ENCODE data around the gene ALK. TPM values are rescaled to one million over a fixed set of nuclear protein-coding genes. Genes with fewer than 3 reads are reported as not detected.

Gene ALK
- total RNA-seq, 1 experiment from 2014 or later, result not detected

DNA sequence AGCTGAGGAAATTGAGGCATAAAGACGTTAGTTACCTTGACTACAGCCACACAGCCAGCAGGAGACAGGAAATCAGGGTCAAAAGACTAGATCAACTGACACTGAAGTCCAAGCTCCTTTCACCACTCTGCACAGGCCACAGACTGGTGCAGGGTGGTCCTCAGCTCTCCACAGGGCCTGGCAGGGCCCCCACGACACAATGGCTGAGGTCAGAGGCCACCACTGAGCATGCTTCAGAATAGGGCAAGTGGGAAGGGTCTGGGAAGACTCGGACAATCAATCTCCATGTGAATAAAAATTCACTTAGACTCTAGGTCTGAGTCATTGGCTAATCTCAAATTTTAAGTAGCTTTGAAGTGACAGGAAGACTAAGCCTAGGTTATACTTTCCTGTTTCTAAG, 201.7 kb downstream of the ALK start:
- H3K79me1 ChIP-seq (ENCODE audit: insufficient read depth, low read depth, low read length, poor library complexity, severe bottlenecking), result no peaks in the 10 kb centered on the region
- no peak for DNase-seq
- H3K23me2 ChIP-seq (ENCODE audit: insufficient read length, low read depth, low read length, poor library complexity, severe bottlenecking), result no peaks in the 10 kb centered on the region
- no peaks in the 10 kb centered on the region for H3K36me3 Mint-ChIP-seq (ENCODE audit: insufficient read depth in 1 of 3, low read depth in 3 of 3)
- no peak overlapping the region for H2BK5ac ChIP-seq (ENCODE audit: insufficient read length, low read length)
- H3K27me3 Mint-ChIP-seq (ENCODE audit: low read depth), result peaks cover 1% of the 10 kb centered on the region
- H3K4me1 Mint-ChIP-seq, result peaks cover 31% of the 10 kb centered on the region in 2 experiments
- H3K4ac ChIP-seq (ENCODE audit: low read depth, low read length), result no peak overlapping the region
- H3K23ac ChIP-seq (ENCODE audit: insufficient read length, low read depth, low read length), result no peak overlapping the region
- no peak overlapping the region for H3K4me3 Mint-ChIP-seq
- H2BK120ac ChIP-seq (ENCODE audit: low read depth, low read length, poor library complexity, severe bottlenecking), result no peak overlapping the region
- peaks cover 17% of the 10 kb centered on the region; the same call in 1 of the 2 replicates for H3K4me1 ChIP-seq (ENCODE audit: insufficient read depth, low read length)
- H3K18ac ChIP-seq (ENCODE audit: insufficient read length, low read depth, low read length), result no peak overlapping the region
- no peak overlapping the region for H3K9ac ChIP-seq (ENCODE audit: extremely low read depth, insufficient read length, low read length)
- no peak overlapping the region for H3K4me2 ChIP-seq (ENCODE audit: insufficient read depth, insufficient read length, low read length)
- H3K27ac Mint-ChIP-seq, result peak overlapping the region in 1 of 3 experiments; percentile 69; a peak in 2 of 7 replicates
- no peak overlapping the region for H3T11ph ChIP-seq (ENCODE audit: low read length)
- H3K27me3 ChIP-seq (ENCODE audit: insufficient read depth, low read length), result no peaks in the 10 kb centered on the region
- WGBS (ENCODE audit: extremely low coverage, insufficient read length, low lambda C conversion rate), result no CpG with 5 or more reads among the region's 3 CpGs
- H3K79me2 ChIP-seq (ENCODE audit: insufficient read depth, low read length), result no peaks in the 10 kb centered on the region
- H3K9me3 Mint-ChIP-seq, result peaks cover 0 to 3% of the 10 kb centered on the region in 2 experiments; a peak in 1 of 5 replicates
- H2AFZ ChIP-seq (ENCODE audit: low read length), result no peak overlapping the region
- TF ChIP-seq, protein P1, sequence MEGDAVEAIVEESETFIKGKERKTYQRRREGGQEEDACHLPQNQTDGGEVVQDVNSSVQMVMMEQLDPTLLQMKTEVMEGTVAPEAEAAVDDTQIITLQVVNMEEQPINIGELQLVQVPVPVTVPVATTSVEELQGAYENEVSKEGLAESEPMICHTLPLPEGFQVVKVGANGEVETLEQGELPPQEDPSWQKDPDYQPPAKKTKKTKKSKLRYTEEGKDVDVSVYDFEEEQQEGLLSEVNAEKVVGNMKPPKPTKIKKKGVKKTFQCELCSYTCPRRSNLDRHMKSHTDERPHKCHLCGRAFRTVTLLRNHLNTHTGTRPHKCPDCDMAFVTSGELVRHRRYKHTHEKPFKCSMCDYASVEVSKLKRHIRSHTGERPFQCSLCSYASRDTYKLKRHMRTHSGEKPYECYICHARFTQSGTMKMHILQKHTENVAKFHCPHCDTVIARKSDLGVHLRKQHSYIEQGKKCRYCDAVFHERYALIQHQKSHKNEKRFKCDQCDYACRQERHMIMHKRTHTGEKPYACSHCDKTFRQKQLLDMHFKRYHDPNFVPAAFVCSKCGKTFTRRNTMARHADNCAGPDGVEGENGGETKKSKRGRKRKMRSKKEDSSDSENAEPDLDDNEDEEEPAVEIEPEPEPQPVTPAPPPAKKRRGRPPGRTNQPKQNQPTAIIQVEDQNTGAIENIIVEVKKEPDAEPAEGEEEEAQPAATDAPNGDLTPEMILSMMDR (conservative IDR thresholded peaks at IDR 0.05), result no peak
- no peak overlapping the region for H4K5ac ChIP-seq (ENCODE audit: insufficient read length, low read depth, low read length)
- H2AK5ac ChIP-seq (ENCODE audit: insufficient read length, low read length), result no peak overlapping the region
- no peak overlapping the region for H3K27ac ChIP-seq (ENCODE audit: insufficient read length, low read depth, low read length)
- no peak overlapping the region for H2BK20ac ChIP-seq (ENCODE audit: low read depth, low read length, poor library complexity, severe bottlenecking)
- no peak overlapping the region for H4K91ac ChIP-seq (ENCODE audit: insufficient read length, low read depth, low read length)
- no peak overlapping the region for H3K56ac ChIP-seq (ENCODE audit: insufficient read length, low read depth, low read length)
- H4K20me1 ChIP-seq (ENCODE audit: control insufficient read depth, insufficient read depth, insufficient read length), result no peaks in the 10 kb centered on the region
- H4K8ac ChIP-seq (replicated peaks; ENCODE audit: insufficient read length, low read depth, low read length), result no peak overlapping the region
- no peak overlapping the region for H2BK15ac ChIP-seq (ENCODE audit: low read depth, low read length)
- H2BK12ac ChIP-seq (ENCODE audit: insufficient read length, low read depth, low read length), result no peak overlapping the region
- H3K9me3 ChIP-seq (ENCODE audit: control insufficient read depth, low read depth, low read length), result no peaks in the 10 kb centered on the region
- H3K14ac ChIP-seq (ENCODE audit: insufficient read depth, low read length), result no peak overlapping the region
